ENCODE results near the gene KCNE4.

The KCNE4 gene

GRCh38 chr2:223087466-223087865, 35.5 kb downstream of the KCNE4 start:
- DNase-seq (ENCODE audit: low read depth), result no peak

- DNase-seq (ENCODE audit: low read depth), result no peak
These were observed 36.9 kb downstream of the KCNE4 start for GRCh38 chr2:223088866-223089265.

- DNase-seq (ENCODE audit: low read depth), result no peak
These were observed 38.0 kb downstream of the KCNE4 start for GRCh38 chr2:223090039-223090438.

- DNase-seq (ENCODE audit: low read depth), result no peak
These were observed 38.7 kb downstream of the KCNE4 start for GRCh38 chr2:223090540-223091235.

GRCh38 chr2:223092667-223093066, 40.7 kb downstream of the KCNE4 start:
- DNase-seq (ENCODE audit: low read depth), result no peak

GRCh38 chr2:223093436-223094241, 41.6 kb downstream of the KCNE4 start:
- DNase-seq (ENCODE audit: low read depth), result peak; percentile 59

- no peak for DNase-seq (ENCODE audit: low read depth)
These were observed 43.2 kb downstream of the KCNE4 start for GRCh38 chr2:223095207-223095606.

GRCh38 chr2:223096235-223096970, 44.4 kb downstream of the KCNE4 start:
- DNase-seq (ENCODE audit: low read depth), result no peak

- no peak for DNase-seq (ENCODE audit: low read depth)
These were observed 45.9 kb downstream of the KCNE4 start for GRCh38 chr2:223097888-223098383.

GRCh38 chr2:223099561-223099960, 47.6 kb downstream of the KCNE4 start:
- DNase-seq (ENCODE audit: low read depth), result no peak

- DNase-seq (ENCODE audit: low read depth), result peak; percentile 55
These were observed 48.1 kb downstream of the KCNE4 start for GRCh38 chr2:223100061-223100511.

- no peak for DNase-seq (ENCODE audit: low read depth)
These were observed 49.5 kb downstream of the KCNE4 start for GRCh38 chr2:223101340-223102039.

- no peak for DNase-seq (ENCODE audit: low read depth)
These were observed 50.0 kb downstream of the KCNE4 start for GRCh38 chr2:223102040-223102400.

- DNase-seq (ENCODE audit: low read depth), result no peak
These were observed 50.5 kb downstream of the KCNE4 start for GRCh38 chr2:223102450-223102849.

- no peak for DNase-seq (ENCODE audit: low read depth)
These were observed 52.5 kb downstream of the KCNE4 start for GRCh38 chr2:223104336-223105132.
